Lower lobe of right lung (tissue), 2 donors: ENCODE measurements around the gene CAMKMT. TPM values are rescaled to one million over a fixed set of nuclear protein-coding genes. Genes with fewer than 3 reads are reported as not detected.

Experiments
- ATAC-seq, 2 donors: fragments of 200-7000 bp; cut with Tn5 transposase; one replicate each; pipeline ENCODE4 v1.9.1; 2020 to 2022; ENCODE audit warnings: mild to moderate bottlenecking in 2 of 2, moderate library complexity in 2 of 2
- DNase-seq: peaks from one replicate; pipeline ENCODE4 v3.0.0-alpha.2; 2020
- H3K27ac ChIP-seq: fragments of 200-600 bp; one replicate; pipeline ENCODE4 v1.8.0; 2022
- H3K27me3 ChIP-seq: fragments of 200-600 bp; one replicate; pipeline ENCODE4 v1.8.0; 2022; ENCODE audit warnings: low read depth
- H3K36me3 ChIP-seq: fragments of 200-600 bp; one replicate; pipeline ENCODE4 v1.8.0; 2022; ENCODE audit warnings: mild to moderate bottlenecking
- H3K4me1 ChIP-seq: fragments of 200-600 bp; one replicate; pipeline ENCODE4 v1.8.0; 2022
- H3K4me3 ChIP-seq: fragments of 200-600 bp; one replicate; pipeline ENCODE4 v1.8.0; 2022; ENCODE audit warnings: mild to moderate bottlenecking
- H3K9me3 ChIP-seq: fragments of 200-600 bp; one replicate; pipeline ENCODE4 v1.8.0; 2022
- intact Hi-C: fragments of 100-400 bp; cut with DNase I; formaldehyde crosslinking; loops from one replicate; pipeline ENCODE4 v1.11.0; 2022
- total RNA-seq: library from RNA; stranded (reverse); fragmentation: NEBNext Ultra II Directional; extraction: Animal tissue kit (Norgen Biotek cat#: 25700); gene quantifications from one replicate; pipeline ENCODE4 v1.2.1, GENCODE V29; 2021
- TF ChIP-seq, protein P1 (sequence below): fragments of 200-600 bp; IDR thresholded peaks from one replicate; pipeline ENCODE4 v1.8.0; 2022; ENCODE audit warnings: antibody characterized with exemption, mild to moderate bottlenecking
- donor health status: DM: no; HTN: yes; CAD: no; lungs with severe emphysema.

Gene CAMKMT
- total RNA-seq, 1 donor from 2014 or later, result 10.5 TPM

DNA sequence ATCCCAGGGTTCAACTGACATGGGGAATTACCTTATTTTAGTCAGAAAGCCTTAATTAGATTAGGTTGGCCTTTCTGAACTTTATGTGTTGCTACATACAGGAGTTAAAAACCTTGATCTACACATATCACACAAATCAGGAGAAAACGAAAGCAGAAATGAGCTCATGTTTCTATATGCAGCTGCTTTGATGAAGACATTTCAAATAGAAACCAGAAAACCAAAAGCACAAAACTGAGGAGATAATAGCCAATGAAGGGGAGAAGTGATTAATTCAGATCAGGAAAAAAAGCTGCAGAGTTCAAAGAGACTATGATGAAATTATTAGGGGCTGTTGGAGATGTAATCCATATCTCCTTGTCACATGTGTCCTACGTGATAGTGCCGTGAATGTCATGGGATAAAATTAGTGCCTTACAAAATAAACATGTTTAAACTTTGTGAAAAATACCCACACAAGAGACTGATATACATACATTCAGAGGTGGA, 255.0 kb downstream of the CAMKMT start:
- TF ChIP-seq, protein P1, sequence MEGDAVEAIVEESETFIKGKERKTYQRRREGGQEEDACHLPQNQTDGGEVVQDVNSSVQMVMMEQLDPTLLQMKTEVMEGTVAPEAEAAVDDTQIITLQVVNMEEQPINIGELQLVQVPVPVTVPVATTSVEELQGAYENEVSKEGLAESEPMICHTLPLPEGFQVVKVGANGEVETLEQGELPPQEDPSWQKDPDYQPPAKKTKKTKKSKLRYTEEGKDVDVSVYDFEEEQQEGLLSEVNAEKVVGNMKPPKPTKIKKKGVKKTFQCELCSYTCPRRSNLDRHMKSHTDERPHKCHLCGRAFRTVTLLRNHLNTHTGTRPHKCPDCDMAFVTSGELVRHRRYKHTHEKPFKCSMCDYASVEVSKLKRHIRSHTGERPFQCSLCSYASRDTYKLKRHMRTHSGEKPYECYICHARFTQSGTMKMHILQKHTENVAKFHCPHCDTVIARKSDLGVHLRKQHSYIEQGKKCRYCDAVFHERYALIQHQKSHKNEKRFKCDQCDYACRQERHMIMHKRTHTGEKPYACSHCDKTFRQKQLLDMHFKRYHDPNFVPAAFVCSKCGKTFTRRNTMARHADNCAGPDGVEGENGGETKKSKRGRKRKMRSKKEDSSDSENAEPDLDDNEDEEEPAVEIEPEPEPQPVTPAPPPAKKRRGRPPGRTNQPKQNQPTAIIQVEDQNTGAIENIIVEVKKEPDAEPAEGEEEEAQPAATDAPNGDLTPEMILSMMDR, result no peak
- H3K27ac ChIP-seq, result no peak overlapping the region
- ATAC-seq, result no peak
- no peaks in the 10 kb centered on the region for H3K9me3 ChIP-seq
- no peak overlapping the region for H3K4me3 ChIP-seq
- DNase-seq, result no peak
- intact Hi-C loops, result no loop called here
- H3K27me3 ChIP-seq, result no peaks in the 10 kb centered on the region
- no peaks in the 10 kb centered on the region for H3K36me3 ChIP-seq
- H3K4me1 ChIP-seq, result no peaks in the 10 kb centered on the region

DNA sequence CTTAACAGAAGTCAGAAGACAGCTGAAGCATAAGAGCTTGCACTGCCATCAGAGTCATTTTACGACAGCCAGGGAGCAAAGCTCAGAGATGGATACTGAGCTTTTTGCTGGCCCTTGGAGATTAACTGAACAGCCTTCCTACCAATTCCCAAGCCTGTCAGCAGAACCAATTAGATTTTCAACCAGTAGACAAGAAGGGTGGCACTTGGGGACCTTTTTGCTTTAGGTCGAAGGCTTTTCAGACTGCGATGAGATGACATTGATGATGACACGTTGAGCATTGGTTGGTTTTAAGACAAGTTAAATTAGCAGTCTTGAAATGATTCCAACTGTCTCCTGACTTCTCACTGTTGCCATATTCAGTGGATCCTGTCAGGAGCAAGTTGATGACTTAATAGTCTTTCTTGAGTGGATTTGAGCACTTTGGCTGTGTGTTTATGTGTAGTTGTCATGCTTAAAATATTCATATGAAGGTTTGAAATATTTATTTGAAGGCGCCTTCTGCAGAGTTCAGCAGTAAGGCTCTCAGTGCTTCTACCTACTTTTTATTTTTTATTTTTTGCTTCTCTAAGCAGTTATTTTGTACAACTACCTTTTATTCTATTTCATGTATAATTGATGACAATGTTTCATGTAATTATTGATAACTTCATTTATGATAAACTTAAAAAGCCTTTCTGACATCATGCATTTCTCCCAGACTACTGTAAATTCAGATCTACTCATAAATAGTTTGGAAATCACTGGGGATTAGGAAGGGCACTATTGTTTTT, 256.7 kb downstream of the CAMKMT start:
- H3K27ac ChIP-seq, result no peak overlapping the region
- H3K9me3 ChIP-seq, result no peaks in the 10 kb centered on the region
- DNase-seq (no peak), ATAC-seq (no peak)
- no peaks in the 10 kb centered on the region for H3K27me3 ChIP-seq
- TF ChIP-seq, protein P1, result no peak
- intact Hi-C loops, result no loop called here
- no peaks in the 10 kb centered on the region for H3K36me3 ChIP-seq
- H3K4me1 ChIP-seq, result no peaks in the 10 kb centered on the region
- H3K4me3 ChIP-seq, result no peak overlapping the region

DNA sequence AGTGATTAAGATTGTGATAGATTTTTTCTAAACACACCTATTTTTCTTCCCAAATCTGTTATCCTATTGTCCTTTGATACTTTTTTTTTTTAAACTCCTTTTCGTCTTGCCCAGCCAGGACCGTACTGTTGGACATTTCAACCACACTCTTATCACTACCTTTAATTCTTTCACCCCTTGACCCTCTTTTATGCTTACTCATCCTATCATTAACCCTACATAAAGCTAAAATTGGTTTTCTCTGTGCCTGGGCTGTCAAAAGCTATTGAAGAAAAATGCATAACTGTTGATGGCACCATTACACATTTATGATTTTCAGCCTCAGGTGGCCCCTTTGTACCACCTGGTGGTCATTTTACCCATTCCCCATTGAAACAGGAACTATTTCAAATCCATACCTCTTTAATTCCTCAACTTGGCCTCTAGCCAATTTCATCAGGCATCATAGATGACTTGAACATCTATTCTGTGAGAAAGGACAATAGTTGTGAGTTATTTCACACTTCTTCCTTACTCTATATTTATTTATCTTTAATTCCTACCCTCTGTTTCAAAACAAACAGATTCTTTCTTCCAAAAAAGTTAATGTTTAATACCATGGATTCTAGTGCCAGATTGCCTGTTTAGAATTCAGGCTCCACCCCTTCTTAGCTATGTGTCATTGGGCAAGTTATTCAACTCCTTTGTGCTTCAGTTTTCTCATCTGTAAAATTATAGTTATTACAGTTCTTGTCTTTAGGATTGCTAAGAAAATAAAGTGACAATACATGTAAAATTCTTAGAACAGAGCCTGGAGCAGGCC, 258.6 kb downstream of the CAMKMT start:
- TF ChIP-seq, protein P1, result no peak
- intact Hi-C loops, result no loop called here
- H3K4me1 ChIP-seq, result no peaks in the 10 kb centered on the region
- DNase-seq (no peak), ATAC-seq (no peak)
- no peaks in the 10 kb centered on the region for H3K27me3 ChIP-seq
- no peaks in the 10 kb centered on the region for H3K36me3 ChIP-seq
- H3K4me3 ChIP-seq, result no peak overlapping the region
- H3K9me3 ChIP-seq, result no peaks in the 10 kb centered on the region
- H3K27ac ChIP-seq, result no peak overlapping the region

DNA sequence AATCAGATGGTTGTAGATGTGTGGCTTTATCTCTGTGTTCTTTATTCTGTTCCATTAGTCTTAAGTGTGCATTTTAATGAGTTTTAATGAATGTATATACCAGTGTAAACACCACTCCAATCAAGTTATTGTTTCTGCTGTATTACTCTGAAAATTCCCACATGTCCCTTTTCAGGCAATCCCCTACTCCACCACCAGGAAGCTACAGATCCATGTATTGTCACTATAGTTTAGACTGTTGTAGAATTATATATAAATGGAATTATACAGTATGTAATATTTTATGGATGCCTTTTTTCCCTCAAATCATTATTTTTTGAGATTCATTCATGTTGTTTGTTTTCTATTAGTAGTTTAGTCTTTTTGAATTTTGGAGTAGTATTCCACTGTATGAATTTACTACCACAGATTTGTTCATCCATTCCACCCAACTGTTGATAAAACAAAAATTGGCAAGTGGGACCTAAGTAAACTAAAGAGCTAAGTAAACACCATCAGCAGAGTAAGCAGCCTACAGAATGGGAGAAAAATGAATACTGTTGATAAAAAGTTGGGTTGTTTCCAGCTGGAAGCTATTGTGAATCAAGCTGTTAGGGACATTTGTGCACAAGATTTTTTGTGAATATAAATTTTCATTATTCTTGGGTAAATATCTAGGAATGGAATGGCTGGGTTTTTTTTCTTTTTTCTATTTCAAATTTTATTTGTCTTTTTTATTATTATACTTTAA, 262.0 kb downstream of the CAMKMT start:
- Histone ChIP-seq H3K4me1 (no peaks in the 10 kb centered on the region), H3K27me3 (no peaks in the 10 kb centered on the region), H3K9me3 (no peaks in the 10 kb centered on the region), H3K27ac (no peak overlapping the region), H3K36me3 (no peaks in the 10 kb centered on the region), H3K4me3 (no peak overlapping the region)
- TF ChIP-seq, protein P1, result no peak
- ATAC-seq, result no peak
- DNase-seq, result no peak
- intact Hi-C loops, result no loop called here

DNA sequence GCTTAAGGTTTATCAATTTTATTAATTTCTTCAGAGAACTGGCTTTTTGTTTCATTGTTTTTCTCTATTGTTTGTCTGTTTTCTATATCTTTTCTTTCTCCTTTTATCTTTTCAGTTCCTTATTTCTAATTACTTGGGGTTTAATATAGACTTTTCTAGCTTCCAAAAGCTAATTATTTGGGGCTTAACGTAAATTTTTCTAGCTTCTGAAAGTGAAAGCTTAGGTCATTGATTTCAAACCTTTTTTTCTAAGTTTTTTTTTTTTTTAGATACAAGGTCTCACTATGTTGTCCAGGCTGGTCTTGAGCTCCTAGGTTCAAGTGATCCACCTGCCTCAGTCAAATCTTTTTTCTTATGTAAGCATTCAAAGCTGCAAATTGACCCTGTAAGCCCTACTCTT, 266.6 kb downstream of the CAMKMT start:
- H3K4me3 ChIP-seq, result no peak overlapping the region
- H3K27ac ChIP-seq, result no peak overlapping the region
- no peaks in the 10 kb centered on the region for H3K27me3 ChIP-seq
- intact Hi-C loops, result no loop called here
- TF ChIP-seq, protein P1, result no peak
- H3K36me3 ChIP-seq, result no peaks in the 10 kb centered on the region
- no peak for DNase-seq
- ATAC-seq, result no peak
- H3K9me3 ChIP-seq, result no peaks in the 10 kb centered on the region
- H3K4me1 ChIP-seq, result no peaks in the 10 kb centered on the region
